GM18951 (cell line): ENCODE measurements around the gene PLXNA4.

ENCODE experiments used
- POLR2A ChIP-seq: IDR thresholded peaks from 4 replicates; pipeline ENCODE4 v1.6.1; 2011; ENCODE audit warnings: mild to moderate bottlenecking; ENCODE audit not compliant: insufficient read length, insufficient read depth; ENCODE audit errors: extremely low read depth
- in situ Hi-C: fragments of 300-500 bp; cut with MboI; formaldehyde crosslinking; loops from one replicate; pipeline ENCODE4 v1.12.0; 2022; ENCODE audit warnings: low sequenced_read_pairs, mixed read lengths, inconsistent platforms; ENCODE audit not compliant: unreplicated experiment

PLXNA4 gene

DNA sequence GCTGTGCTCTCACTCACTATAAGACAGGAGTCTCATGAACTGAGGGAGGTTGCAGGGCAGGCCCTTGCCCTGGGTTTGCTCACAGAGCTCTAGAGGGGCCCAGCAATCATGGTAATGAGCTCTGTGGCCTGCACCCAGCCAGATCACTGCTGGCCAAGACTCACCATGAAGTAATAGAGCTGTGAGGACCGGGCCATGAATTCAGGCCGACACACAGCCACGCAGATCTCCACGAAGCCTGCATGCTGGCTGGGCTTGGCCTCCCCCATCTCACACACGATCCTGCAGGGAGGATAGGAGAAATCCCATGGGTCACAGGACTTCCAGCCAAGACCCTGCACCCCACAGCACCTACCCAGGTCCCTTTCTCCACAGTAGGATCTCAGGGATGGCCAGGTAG lies 382.4 kb downstream of the PLXNA4 start:
- TF ChIP-seq POLR2A: no peak
- in situ Hi-C loops: no loop called here

DNA sequence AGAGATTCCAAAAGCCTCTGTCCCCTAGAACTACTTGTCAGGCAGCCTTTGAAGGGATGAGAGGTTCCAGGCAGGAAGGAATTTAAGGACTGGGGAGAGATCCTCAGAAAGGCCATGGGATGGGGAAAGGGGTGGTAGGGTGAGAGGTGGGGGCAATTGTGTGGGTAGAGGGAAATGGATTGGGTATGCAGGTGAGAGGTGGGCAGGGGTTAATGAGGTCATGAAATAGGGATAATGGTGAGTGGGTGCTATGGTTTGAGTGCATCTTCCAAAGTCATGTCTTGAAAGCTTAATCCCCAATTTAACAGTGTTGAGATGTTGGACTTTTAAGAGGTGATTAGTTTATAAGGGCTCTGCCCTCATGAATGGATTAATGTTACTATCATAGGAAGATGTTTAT lies 383.5 kb downstream of the PLXNA4 start:
- no peak for TF ChIP-seq POLR2A
- in situ Hi-C loops: no loop called here

DNA sequence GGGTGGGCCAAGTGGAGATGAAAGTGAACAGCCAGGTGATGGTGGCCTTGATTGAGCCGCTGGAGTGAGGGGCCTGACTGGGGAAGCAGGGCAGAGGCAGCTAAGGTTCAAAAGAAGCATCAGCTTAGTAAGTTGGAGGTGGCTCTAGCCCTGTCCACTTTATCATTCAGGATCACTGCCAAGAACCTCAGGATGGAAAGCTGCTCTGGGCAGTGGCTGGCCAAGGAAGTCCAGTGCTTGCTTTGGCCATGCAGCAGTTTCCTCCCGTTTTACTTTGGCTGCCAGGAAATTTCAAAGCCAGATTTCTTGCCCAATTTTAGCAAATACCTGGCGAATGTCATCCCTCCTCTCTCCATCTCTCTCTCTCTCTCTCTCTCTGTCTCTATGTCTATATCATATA lies 384.9 kb downstream of the PLXNA4 start:
- in situ Hi-C loops: no loop called here
- no peak for TF ChIP-seq POLR2A

DNA sequence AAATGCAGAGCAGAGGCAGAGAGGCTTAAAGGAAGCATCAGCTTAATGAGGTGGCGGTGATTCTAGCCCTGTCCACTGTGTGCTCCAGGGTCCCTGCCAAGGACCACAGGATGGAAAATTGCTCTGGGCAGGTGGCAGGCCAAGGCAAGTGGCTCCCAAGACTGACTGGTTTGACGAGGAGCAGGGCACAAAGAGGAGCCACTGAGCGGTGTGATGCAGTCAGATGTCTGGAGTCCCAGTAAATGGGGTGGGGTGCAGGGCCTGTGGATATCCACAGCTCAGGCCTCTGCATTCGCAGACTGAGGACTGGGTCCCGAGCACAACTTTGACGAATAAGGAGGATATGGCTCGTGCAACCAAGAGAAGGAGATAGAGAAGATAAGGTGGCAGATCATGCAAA lies 385.6 kb downstream of the PLXNA4 start:
- TF ChIP-seq POLR2A: no peak
- in situ Hi-C loops: no loop called here

DNA sequence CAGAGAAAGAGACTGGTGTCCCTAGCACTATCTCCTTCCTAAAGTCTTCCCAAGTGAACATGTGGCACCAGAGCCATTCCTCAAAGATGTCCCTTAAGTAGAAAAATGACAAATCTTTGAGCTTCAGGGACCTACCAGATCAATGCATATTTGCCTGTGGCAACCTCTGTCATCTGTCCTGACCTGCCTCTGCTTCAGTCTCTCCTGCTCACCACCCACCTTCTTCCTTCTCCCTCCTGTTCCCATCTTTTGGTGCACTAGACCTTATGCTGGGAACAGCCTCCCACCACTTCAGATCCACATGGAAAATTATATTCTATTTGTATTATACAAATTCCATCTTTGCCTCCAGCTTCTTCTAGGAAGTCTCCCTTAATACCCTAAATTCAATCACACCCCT lies 386.4 kb downstream of the PLXNA4 start:
- in situ Hi-C loops: no loop called here

DNA sequence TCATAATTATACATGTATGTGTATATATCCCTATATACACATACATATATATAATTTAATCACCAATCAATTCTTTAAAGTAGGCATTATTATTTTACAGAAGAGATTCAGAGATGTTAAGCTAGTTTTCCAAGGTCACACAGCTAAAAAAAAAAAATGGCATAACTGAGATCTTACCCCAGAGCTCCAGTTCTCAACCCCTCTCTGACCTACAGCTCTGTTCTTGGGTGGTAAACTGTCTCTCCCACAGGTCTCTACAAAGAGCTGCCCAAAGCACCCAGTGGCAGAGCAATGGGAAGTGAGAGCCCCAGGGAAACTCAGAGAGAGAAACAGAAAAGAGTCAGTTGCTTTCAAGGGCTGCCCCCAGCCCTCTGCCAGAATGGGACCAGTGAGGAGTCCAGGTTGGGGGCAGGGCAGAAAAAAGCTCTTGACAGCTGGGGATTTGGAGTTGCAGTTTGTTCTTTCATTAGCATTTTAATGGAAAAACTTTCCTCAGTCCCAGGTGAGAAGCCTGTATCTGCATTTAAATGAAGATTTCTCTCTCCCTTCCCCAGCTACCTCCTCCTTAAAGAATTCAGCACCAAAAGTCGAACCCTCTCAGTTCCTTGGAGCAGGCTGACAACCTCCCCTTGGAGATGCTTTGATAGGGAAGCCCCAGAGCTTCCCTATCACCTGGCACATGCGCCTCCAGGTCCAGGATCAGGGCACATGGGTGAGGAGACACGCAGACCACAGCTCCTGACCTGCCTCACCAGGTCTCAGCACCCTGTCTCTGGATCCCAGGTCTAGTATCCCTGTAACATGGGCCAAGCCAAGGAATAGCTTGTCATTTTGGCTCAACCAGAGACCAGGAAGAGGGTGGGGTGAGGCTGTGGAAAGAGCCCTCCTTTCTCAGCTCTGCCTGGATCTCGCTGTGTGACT lies 388.1 kb downstream of the PLXNA4 start:
- no peak for TF ChIP-seq POLR2A
- in situ Hi-C loops: no loop called here

More for the DNA sequence above, 386.4 kb downstream of the PLXNA4 start:
- no peak for TF ChIP-seq POLR2A

DNA sequence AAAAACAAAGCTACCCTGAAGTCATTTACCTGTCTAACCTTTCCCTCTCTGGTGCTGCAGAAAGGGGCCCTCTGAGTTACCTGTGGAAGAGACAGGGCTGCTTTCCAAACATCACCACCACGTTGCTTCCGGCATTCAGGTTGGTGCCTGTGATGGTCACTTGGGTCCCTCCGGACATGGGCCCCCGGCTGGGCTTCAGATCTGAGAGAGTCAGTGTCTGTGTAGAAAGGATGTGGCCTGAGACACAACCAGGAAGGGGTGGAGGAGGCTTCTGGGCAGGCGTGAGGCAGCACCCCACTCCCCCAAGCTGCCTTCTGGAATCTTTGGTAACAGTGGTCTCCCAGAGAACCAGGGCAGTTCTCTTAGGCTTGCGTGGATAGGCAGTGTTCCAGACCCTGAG lies 388.9 kb downstream of the PLXNA4 start:
- in situ Hi-C loops: no loop called here
- no peak for TF ChIP-seq POLR2A

DNA sequence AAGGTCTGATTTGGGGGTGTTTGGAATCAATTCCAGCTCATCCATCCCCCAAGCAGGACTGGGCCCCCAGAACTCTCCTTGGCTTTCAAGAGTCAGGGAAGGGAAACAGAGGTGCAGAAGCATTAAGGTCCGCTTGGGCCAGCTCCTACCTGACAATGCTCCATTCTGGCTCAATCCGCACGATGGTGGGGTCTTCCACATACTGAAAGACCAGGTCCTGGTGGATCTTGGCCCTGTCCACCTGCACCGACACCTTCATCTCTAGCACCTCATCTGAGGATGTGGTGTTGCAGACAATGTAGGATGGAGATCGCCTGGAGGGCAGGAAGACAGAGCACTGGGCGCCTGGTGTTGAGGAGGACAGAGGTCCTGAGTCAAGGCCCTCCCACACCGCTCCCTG lies 391.1 kb downstream of the PLXNA4 start:
- in situ Hi-C loops: no loop called here

DNA sequence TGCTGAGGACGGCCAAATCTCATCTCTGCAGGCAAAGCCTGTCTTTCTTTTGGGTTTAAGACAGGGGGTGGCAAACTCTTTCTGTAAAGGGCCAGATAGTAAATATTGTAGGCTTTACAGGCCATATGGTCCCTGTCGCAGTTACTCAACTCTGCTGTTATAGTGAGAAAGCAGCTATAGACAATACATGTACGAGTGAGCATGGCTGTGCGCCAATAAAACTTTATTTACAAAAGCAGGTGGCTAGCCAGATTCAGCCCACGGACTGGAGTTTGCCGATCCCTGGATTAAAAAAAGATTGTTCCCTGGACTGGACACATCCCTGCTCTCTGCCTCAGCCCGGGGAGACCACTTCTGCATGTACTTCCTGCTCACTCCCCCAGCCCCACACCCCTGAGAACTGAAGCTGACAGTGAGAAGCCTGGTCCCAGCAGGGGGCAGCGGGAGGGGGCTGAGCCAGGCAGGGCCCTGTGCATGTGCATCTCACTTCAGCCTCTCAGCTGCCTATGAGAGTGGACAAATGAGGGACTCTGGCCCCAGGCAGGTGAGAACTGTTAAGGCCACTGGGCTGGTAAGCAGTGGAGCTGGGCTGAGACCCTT lies 392.4 kb downstream of the PLXNA4 start:
- in situ Hi-C loops: no loop called here
- no peak for TF ChIP-seq POLR2A

More for the DNA sequence above, 391.1 kb downstream of the PLXNA4 start:
- TF ChIP-seq POLR2A: no peak

DNA sequence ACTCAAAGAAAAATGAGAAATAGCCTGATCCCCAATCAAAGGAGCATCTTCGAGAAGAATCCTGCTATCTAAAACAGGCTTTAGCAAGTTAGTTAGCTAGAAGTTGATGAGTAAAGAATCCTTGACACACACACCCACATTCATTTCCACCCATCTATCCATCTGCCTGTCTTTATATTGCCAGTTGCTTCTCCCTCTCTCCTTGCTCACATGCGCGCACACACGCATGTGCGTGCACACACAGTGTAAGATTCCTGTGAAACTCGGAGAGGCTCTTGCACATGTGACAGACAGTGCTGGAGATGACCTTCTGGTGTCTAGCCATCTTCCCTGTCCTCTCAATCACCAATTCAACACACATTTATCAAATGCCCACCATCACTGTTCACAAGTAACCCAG lies 393.3 kb downstream of the PLXNA4 start:
- in situ Hi-C loops: no loop called here
- no peak for TF ChIP-seq POLR2A

DNA sequence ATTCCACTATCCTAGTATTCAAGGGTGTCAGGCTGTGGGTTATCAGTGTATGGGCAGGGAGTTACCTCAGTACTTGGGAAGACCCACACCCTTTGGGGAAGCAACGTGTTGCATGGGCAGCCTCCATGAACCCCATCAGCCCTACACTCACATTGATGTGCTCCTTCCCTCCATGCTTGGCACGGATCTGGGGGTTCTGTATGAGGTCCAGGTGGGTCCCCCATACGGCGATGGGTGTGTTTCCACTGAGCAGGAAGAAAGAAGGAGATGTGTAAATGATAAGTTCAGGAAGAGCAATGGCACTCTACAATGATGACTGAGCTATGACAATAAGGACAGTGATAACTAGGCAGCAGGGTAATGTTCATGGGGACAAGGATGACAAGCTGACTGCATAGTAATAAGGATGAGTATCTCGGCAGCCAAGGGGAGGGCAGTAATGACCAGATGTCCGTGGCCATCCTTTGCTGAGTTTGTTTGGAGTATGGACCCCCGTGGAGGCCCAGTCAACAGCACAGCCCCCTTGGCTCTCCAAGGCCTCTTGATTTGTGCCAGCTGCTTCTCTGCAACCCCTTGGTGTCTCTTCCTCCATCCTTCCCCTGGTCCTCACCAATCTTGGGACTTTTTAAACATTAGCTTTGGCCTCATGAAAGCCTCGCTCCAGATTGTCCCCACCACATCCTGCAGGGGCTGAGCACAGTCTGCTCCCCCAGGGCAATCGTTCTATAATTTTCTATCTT lies 394.2 kb downstream of the PLXNA4 start:
- in situ Hi-C loops: no loop called here
- no peak for TF ChIP-seq POLR2A

DNA sequence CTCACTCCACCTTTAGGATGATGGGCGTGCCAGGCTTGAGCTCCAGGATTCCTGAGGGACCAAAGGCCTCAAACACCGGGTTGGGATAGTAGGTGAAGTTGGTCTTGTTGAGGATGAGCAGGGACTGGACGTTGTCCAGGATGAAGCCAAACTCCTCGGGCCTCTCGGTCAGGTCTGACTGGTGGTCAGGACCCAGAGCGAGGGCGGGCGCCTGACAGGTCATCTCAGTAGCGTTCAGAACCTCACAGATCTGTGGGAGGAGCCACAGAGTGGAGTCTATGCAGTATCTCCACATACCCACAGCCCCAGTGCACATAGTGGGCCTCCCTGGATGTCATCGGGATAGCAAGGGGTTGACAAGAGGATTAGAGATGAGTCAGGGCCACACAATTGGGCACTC lies 394.9 kb downstream of the PLXNA4 start:
- no peak for TF ChIP-seq POLR2A
- in situ Hi-C loops: no loop called here

DNA sequence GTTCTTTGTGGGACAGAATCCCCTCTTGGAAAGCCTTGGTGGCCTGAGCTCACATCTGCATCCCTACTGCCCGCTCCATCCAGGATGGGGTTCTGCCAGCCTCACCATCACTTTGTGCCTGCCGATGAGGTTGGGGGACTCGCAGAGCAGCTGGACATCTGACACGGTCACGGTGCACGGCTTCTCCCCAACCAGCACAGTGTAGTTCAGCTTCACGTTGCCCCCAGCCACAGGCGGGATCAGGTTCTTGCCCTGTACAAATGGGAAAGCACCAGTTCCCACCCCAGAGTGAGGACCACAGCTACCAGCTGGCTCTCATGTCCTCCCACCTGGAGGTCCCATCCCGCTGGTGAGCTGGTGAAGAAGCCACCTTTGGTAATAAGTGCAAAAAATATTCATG lies 395.8 kb downstream of the PLXNA4 start:
- in situ Hi-C loops: no loop called here
- no peak for TF ChIP-seq POLR2A
